SH-SY5Y (cell line): Measurements from ENCODE around the gene NQO1.

Source experiments
- GATA2 ChIP-seq: IDR thresholded peaks from 2 replicates; pipeline ENCODE4 v1.6.1; 2011; ENCODE audit warnings: mild to moderate bottlenecking, low read depth, low read length
- GATA3 ChIP-seq: IDR thresholded peaks from 2 replicates; pipeline ENCODE4 v1.6.1; 2011; ENCODE audit warnings: low read depth, mild to moderate bottlenecking, low read length, moderate library complexity

The NQO1 gene

GRCh38 chr16:69726313-69727060 lies at the start of gene NQO1:
NQO1 (minus strand) TSS chr16:69726560; CDS start chr16:69726439, 121 bp downstream.
- no peak for TF ChIP-seq GATA2
- no peak for TF ChIP-seq GATA3

GRCh38 chr16:69775563-69775962 lies 49.2 kb upstream of the NQO1 start:
- TF ChIP-seq GATA2 = no peak
- TF ChIP-seq GATA3 = no peak

GRCh38 chr16:69773260-69773947 lies 47.0 kb upstream of the NQO1 start:
- TF ChIP-seq GATA3 (no peak), GATA2 (no peak)

DNA sequence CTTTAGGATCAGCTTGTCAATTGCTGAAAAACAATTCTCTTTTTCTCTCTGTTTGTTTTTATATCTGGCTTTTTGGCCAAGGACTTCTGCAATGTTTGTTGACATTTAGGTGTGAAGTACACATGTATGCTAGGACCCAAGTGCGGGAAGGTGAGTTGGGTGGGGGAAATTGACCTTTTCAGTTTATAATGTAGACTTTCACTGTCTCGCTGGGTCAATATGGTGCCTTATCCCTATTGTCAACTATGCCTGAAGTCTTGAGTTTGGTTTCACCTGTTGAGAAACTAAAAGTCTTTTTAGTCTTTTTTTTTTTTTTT lies 45.2 kb upstream of the NQO1 start:
- no peak for TF ChIP-seq GATA3
- no peak for TF ChIP-seq GATA2

GRCh38 chr16:69769404-69769803 lies 43.0 kb upstream of the NQO1 start:
- TF ChIP-seq GATA2 (no peak), GATA3 (no peak)

DNA sequence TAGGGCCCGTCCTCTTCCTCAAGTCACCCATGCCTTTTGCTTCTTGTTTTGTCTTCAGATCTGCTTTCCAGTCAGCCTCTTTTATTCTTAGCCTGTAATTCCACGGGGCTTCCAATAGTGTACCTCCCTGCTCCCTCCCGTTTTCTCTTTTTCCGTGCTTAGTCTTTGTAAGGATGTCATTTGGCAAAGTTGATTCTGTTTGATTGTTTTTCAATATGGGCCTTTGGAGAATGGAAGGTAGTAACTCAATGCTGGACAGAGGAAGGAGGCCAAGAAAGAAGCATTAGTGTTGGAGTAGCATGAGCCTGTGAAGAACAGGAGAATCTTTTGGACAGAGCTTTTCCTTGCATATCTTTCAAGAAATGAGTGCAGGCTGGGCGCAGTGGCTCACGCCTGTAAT lies 42.3 kb upstream of the NQO1 start:
- TF ChIP-seq GATA3 (no peak), GATA2 (no peak)

DNA sequence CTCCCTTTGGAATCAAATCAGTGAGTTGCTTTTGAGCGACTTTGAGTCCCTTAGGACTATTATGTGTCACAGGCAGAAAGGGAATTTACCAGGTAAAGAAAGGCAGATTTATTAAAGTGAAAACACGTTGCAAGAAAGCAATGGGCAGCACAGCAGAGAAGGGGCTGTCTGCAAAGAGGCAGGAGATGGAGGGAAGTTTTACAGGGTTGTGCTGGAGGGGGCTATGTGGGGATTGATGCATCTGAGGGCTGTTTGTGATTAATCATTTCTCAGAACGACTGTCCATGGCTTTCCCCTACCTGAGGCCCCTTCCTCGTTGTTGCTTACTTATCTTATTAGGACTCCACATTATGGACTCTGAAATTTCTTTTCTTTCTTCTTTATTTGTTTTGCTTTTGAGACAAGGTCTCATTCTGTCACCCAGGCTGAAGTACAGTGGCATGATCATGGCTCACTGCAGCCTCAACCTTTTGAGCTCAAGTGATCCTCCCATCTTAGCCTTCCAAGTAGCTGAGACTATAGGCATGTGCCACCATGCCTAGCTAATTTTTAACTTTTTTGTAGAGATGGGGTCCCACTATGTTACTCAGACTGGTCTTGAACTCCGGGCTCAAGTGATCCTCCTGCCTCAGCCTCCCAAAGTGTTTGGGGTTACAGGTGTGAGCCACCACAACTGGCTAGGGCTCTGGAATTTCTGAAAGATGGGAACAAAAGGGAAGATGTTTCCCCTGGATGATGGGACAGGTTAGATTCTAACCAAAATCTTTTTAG lies 41.3 kb upstream of the NQO1 start:
- TF ChIP-seq GATA2 (no peak), GATA3 (no peak)

- TF ChIP-seq GATA3 (no peak), GATA2 (no peak)
These were observed 37.2 kb upstream of the NQO1 start for GRCh38 chr16:69763599-69763942.

DNA sequence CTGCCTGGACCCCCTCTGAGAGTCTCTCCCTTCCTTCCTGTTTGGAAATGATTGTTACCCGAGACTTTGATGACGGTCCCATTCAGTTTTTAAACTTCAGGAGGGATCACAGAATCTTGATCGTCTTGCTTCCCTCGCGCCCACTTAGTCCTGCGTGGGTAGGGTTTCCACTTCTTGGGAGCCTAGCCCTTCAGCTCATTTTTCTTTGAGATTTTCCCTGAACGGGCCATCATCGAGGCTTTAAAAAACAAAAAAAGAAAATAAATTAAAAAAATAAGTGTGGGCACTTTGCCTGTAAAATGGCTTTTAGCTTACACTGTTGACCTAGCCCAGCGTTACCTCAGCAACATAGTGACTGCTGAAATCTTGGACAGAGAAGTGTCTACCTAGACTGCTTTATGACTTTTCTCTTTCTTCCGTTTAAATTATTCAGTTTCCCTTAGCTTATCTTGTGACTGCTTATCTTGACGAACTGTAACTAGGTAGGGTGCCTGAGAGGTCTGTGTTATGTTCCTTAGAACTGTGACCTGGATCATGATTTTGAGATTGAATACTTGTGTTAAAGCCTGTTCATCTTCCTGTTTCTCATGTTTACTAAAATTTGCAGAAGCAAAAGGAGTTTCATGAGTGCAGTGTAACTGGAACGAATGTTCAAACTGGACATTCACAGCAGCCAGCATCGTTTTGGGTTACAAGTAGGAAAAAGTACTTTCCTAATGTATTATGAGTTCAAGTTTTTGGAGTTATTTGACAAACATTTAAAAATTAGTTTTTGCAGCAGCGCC lies 36.6 kb upstream of the NQO1 start:
- TF ChIP-seq GATA3 (no peak), GATA2 (no peak)

- TF ChIP-seq GATA2 (no peak), GATA3 (no peak)
These were observed 35.8 kb upstream of the NQO1 start, which contains the start of gene WWP2 for GRCh38 chr16:69761983-69762813. WWP2 (plus strand) TSS chr16:69762332; CDS start chr16:69787011, 24,679 bp downstream.

GRCh38 chr16:69756705-69757104 lies 30.3 kb upstream of the NQO1 start:
- TF ChIP-seq GATA2 (no peak), GATA3 (no peak)

DNA sequence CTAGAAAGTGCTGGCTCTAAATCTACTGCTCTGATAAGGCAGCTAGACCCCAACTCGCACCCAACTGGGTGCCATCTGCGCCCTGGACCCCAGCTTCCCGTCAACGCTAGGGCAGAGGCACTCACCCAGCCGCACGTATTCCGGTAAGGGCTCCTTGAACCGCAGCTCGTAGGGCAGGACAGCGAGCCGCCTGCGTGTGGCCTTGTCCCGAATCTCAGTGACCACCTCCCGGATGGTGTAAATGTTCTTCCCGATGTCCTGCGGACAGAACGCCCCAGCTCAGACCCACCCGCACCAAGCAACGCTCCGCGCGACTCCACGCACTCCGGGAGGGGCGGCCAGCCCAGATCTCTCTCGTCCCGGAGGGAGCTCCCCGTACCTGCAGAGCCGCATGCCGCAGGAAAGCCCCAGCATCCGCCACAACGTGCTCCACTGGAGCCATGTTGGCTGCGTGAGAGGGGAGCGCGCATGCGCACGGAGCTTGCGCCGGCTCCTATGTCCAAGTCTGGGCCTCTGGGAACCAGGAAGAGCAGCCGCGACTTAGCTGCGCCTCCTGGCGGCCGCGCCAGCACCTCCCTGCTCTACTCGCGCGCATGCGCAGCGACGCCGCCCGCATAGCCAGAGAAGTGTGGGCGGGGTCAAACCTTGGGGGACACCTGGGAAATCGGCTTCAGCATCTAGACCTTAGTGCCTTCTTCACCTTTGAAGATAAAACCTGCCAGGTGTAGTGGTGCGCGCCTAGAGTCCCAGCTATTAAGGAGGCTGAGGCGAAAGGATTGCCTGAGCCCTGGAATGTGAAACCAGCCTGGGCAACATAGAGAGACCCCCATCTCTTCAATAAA lies 28.3 kb upstream of the NQO1 start, which contains the start of gene NOB1:
Gene NOB1 (minus strand): TSS at position 458 of the 842 bp plus-strand sequence. CDS start 16 bp downstream, at position 442.
- no peak for TF ChIP-seq GATA3

DNA sequence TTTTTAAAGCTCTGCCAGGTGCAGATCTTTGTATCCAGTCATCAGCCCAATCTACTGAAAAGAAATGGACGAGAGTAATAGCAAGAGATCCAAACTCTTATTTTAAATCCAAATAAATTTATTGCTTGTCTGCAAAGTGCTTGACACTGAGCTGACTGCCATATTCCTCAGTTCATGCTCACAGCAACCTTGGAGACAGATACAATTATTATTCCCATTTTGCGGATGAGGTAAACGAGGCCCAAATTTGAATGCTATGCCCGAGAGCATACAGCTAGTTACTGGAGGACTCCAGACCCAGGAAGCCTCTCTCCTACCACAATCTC lies 27.7 kb upstream of the NQO1 start:
- TF ChIP-seq GATA2 = no peak
- no peak for TF ChIP-seq GATA3
